Activated CD8-positive, alpha-beta T cell treated with anti-CD3 and anti-CD28 coated beads, Interleukin-2, amount 10 ng/mL, durations not matched to agents 7 days and 5 days (primary cell): ENCODE results near the gene EXOC1. TPM values are rescaled to one million over a fixed set of nuclear protein-coding genes. Genes with fewer than 3 reads are reported as not detected.

Experiments used
- ATAC-seq: fragments of 150-1000 bp; cut with Tn5 transposase; one replicate; pipeline ENCODE4 v1.10.0; 2021; ENCODE audit warnings: moderate library complexity
- CTCF ChIA-PET: fragments of 350-600 bp; sonication (Branson Sonifier 250); formaldehyde crosslinking; loops from one replicate; lab custom pipeline; 2021; ENCODE audit warnings: antibody characterized with exemption; lab: Charles Lee
- POLR2A ChIA-PET: fragments of 350-600 bp; sonication (Branson Sonifier 250); formaldehyde crosslinking; loops from one replicate; lab custom pipeline; 2021; ENCODE audit warnings: antibody characterized with exemption; lab: Charles Lee
- DNase-seq: peaks from one replicate; pipeline ENCODE4 v3.0.0-alpha.2; 2020
- H3K27ac Mint-ChIP-seq: one replicate; pipeline ENCODE4 v1.8.0; 2021; ENCODE audit warnings: mild to moderate bottlenecking, mixed read lengths
- H3K27me3 Mint-ChIP-seq: one replicate; pipeline ENCODE4 v1.8.0; 2021; ENCODE audit warnings: low read depth, mixed read lengths
- H3K36me3 Mint-ChIP-seq: one replicate; pipeline ENCODE4 v1.8.0; 2021; ENCODE audit warnings: low read depth, mixed read lengths
- H3K4me1 Mint-ChIP-seq: one replicate; pipeline ENCODE4 v1.8.0; 2021; ENCODE audit warnings: low read depth, mixed read lengths
- H3K4me3 Mint-ChIP-seq: one replicate; pipeline ENCODE4 v1.8.0; 2021; ENCODE audit warnings: mild to moderate bottlenecking, mixed read lengths
- H3K9me3 Mint-ChIP-seq: one replicate; pipeline ENCODE4 v1.8.0; 2022; ENCODE audit warnings: mixed read lengths; ENCODE audit not compliant: insufficient read depth
- total RNA-seq, 2 experiments: library from RNA; stranded (reverse); gene quantifications; one replicate each; pipeline ENCODE4 v1.2.3, GENCODE V29; 2021

Gene EXOC1, protein sequence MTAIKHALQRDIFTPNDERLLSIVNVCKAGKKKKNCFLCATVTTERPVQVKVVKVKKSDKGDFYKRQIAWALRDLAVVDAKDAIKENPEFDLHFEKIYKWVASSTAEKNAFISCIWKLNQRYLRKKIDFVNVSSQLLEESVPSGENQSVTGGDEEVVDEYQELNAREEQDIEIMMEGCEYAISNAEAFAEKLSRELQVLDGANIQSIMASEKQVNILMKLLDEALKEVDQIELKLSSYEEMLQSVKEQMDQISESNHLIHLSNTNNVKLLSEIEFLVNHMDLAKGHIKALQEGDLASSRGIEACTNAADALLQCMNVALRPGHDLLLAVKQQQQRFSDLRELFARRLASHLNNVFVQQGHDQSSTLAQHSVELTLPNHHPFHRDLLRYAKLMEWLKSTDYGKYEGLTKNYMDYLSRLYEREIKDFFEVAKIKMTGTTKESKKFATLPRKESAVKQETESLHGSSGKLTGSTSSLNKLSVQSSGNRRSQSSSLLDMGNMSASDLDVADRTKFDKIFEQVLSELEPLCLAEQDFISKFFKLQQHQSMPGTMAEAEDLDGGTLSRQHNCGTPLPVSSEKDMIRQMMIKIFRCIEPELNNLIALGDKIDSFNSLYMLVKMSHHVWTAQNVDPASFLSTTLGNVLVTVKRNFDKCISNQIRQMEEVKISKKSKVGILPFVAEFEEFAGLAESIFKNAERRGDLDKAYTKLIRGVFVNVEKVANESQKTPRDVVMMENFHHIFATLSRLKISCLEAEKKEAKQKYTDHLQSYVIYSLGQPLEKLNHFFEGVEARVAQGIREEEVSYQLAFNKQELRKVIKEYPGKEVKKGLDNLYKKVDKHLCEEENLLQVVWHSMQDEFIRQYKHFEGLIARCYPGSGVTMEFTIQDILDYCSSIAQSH
- 10 to 100 TPM; 22.8 to 23.3 TPM for total RNA-seq

DNA sequence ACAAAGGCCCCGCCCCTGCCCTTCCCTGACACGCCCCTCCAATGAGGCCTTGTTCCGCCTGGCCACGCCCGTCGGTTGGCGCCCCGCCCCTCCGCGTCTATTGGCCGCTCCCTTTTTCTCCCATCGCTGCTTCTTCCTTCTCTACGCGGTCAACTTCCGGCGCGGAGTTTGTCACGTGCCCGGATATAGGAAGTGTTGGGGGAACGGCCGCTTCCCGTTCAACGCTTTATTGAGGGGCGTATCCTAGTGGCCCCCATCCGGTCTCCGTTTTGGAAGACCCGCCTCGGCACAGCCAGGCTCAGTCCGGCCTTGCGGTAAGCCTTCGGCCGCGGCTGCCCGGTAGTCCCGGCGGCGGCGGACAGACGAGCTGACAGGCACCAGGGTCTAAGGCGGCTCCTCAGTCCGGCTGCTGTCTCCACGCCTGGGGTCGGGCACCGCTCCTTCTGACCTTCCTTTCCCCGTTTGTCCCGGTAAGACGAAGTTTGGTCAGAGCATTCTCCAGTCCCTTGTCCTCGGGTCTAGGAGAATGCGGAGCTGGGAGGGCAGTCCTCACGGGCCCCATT is at the start of gene EXOC1:
Gene EXOC1, plus strand, starts transcription at position 165 of the 563 bp plus-strand sequence. CDS start 4,676 bp downstream, outside the sequence.
- peak within 1 kb of the TSS; percentile 14 for H3K4me3 Mint-ChIP-seq
- H3K27me3 Mint-ChIP-seq, result no peaks in the 10 kb centered on the region
- POLR2A ChIA-PET, result interaction anchor here (0.7 to 1.8 kb wide), 6 partner anchors 10 to 94 kb away, joined by 3 to 8 read pairs (median 4); no protein-coding TSS in a partner anchor

DNA sequence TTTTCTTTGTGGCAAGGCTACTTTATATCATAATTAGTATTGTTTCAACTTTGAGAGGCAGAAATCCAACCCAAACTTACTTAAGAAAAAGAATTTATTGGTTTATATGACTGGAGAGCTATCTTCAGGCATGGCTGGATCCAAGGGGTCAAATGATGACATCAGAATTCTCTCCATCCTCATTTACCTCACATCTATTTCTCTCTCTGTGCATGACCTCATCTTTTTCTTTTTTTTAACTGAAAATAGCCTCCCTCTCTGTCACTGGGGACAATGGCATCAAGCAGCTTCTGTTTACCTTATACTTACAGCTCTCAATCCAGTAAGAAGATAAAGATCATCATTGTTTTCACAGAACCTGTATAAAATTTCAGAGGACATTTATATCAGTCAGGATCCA is 45.9 kb upstream of the EXOC1 start:
- no peaks in the 10 kb centered on the region for H3K36me3 Mint-ChIP-seq
- H3K4me1 Mint-ChIP-seq, result no peaks in the 10 kb centered on the region
- CTCF ChIA-PET, result no interaction called here
- ATAC-seq (no peak), DNase-seq (no peak)
- peaks cover 4% of the 10 kb centered on the region for H3K27me3 Mint-ChIP-seq
- H3K27ac Mint-ChIP-seq, result no peak overlapping the region
- H3K4me3 Mint-ChIP-seq, result no peak overlapping the region
- POLR2A ChIA-PET, result no interaction called here
- no peaks in the 10 kb centered on the region for H3K9me3 Mint-ChIP-seq

More for the DNA sequence above, at the start of gene EXOC1:
- Mint-ChIP-seq H3K27ac (peak within 1 kb of the TSS; percentile 89), H3K9me3 (no peaks in the 10 kb centered on the region), H3K4me1 (peaks cover 35% of the 10 kb centered on the region), H3K36me3 (peaks cover 20% of the 10 kb centered on the region)
- CTCF ChIA-PET, result interaction anchor here (0.6 to 2.2 kb wide), 4 partner anchors 12 to 149 kb away, joined by 3 to 12 read pairs (median 10); partner anchors contain the start of gene CEP135
- ATAC-seq (peak; percentile 96), DNase-seq (peak; percentile 98)

DNA sequence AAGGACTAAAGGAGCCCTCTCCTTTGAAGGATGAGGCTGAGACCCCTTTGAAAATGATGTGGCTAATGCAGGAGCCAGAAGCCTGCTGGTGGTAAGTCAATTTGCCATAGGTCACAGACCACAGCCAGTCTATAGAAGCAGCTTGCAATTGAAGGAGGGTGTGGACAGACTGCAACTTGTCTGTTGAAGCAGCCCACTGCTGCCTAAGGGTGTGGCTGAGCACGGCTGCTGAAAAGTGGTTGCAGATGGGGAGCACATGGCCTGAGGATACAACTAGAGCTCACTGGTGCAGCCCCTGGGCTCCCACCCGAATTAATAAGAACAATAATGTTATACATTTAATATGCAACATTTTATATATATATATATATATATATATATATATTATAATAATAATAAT is 45.3 kb upstream of the EXOC1 start:
- DNase-seq (no peak), ATAC-seq (no peak)
- Mint-ChIP-seq H3K27ac (no peak overlapping the region), H3K9me3 (no peaks in the 10 kb centered on the region), H3K36me3 (no peaks in the 10 kb centered on the region), H3K4me1 (no peaks in the 10 kb centered on the region), H3K27me3 (peaks cover 4% of the 10 kb centered on the region), H3K4me3 (no peak overlapping the region)
- ChIA-PET POLR2A (no interaction called here), CTCF (no interaction called here)

DNA sequence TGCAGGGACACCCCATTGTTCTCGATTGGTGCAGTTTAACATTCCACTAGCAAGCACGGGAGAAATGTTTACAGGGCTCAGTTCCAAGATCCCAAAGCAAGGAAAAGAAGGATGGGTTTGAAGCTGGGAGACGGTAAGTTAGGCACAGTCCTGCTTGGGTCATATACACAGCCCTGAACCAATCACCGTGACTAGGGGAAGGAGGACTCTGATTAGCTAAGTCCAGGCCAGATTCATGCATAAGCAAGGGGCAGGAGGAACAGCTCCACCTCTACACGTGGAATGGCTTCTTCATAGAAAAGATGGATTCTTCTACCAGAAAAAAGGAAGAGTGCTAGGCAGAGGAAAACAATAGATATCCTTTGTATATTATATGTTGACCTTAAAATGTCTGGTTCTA is 44.8 kb upstream of the EXOC1 start:
- Mint-ChIP-seq H3K4me3 (no peak overlapping the region), H3K4me1 (no peaks in the 10 kb centered on the region), H3K36me3 (no peaks in the 10 kb centered on the region), H3K27ac (no peak overlapping the region), H3K27me3 (peaks cover 4% of the 10 kb centered on the region), H3K9me3 (no peaks in the 10 kb centered on the region)
- ChIA-PET POLR2A (no interaction called here), CTCF (no interaction called here)
- no peak for DNase-seq
- no peak for ATAC-seq

DNA sequence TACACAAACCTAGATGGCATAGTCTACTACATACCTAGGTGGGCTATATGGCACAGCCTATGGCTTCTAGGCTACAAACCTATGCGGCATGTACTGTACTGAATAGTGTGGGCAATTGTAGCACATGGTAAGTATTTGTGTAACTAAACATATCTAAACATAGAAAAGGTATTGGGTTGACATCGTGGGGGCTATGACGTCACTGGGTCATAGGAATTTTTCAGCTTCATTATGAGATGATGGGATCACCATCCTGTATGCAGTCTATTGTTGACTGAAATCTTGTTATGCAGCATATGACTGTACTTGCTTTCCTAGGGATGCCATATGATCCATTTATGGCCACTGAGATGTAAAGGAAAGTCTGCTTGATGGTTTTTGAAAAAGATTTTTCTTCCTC is 35.8 kb upstream of the EXOC1 start:
- CTCF ChIA-PET, result no interaction called here
- no peak overlapping the region for H3K4me3 Mint-ChIP-seq
- no peak for DNase-seq

DNA sequence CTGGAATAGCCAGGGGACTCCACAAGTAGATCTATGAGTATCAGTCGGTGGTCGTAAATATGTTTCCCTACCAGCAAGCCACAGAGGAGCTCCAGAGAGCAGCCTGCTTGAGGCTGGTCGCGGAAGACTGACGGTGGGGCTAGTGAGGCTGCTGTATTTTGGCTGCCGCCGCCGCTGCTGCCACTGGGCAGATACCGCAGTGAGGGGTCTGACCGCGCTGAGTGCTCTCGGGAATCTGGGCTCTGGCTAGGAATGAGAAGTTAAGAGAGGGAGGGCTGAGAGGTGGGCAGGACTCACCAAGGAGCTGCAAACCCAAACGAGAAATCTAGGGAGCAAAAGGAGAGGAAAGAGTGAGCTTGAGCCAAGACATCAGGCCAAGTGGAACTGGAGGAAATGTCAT is 33.8 kb upstream of the EXOC1 start, which contains the start of gene EXOC1L:
Gene EXOC1L, plus strand, starts transcription at position 157 of the 400 bp plus-strand sequence. Its CDS starts 237 bp downstream, at position 394.
- peaks cover 18% of the 10 kb centered on the region for H3K27me3 Mint-ChIP-seq
- ChIA-PET POLR2A (no interaction called here), CTCF (interaction anchor here (1.6 kb wide), 1 partner anchor 47 kb away, joined by 4 read pairs; no protein-coding TSS in a partner anchor)
- DNase-seq (no peak), ATAC-seq (no peak)
- no peak within 1 kb of the TSS for H3K27ac Mint-ChIP-seq
- H3K36me3 Mint-ChIP-seq, result no peaks in the 10 kb centered on the region
- peaks cover 3% of the 10 kb centered on the region for H3K4me1 Mint-ChIP-seq
- no peaks in the 10 kb centered on the region for H3K9me3 Mint-ChIP-seq
- no peak within 1 kb of the TSS for H3K4me3 Mint-ChIP-seq

More for the DNA sequence above, 35.8 kb upstream of the EXOC1 start:
- Mint-ChIP-seq H3K9me3 (no peaks in the 10 kb centered on the region), H3K4me1 (peaks cover 3% of the 10 kb centered on the region), H3K36me3 (no peaks in the 10 kb centered on the region), H3K27ac (no peak overlapping the region), H3K27me3 (peaks cover 18% of the 10 kb centered on the region)
- POLR2A ChIA-PET, result no interaction called here
- ATAC-seq, result no peak

DNA sequence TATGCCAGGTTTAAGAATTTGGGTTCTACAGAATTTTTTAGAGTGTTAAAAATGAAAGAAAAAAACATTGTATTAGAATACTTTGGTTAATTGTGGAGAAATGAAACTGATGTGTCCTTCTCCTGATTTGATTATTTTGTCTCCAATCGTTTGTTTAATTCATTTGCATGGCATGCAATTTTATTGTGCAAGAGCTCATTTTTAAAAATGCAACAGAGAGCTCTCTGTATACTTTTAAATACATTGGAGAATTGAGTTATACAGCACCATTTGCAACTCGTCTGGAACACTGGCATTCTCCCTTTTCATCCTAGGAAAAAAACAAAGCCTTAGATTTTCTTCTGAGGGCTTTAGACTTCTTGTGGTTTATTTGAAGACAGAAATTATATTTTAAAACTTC is 33.2 kb upstream of the EXOC1 start:
- no peak overlapping the region for H3K4me3 Mint-ChIP-seq
- no peak for ATAC-seq
- H3K27me3 Mint-ChIP-seq, result peaks cover 18% of the 10 kb centered on the region
- ChIA-PET POLR2A (no interaction called here), CTCF (interaction anchor here (1.6 kb wide), 1 partner anchor 47 kb away, joined by 4 read pairs; no protein-coding TSS in a partner anchor)
- no peak overlapping the region for H3K27ac Mint-ChIP-seq
- H3K4me1 Mint-ChIP-seq, result peaks cover 3% of the 10 kb centered on the region
- H3K36me3 Mint-ChIP-seq, result no peaks in the 10 kb centered on the region
- H3K9me3 Mint-ChIP-seq, result no peaks in the 10 kb centered on the region
- DNase-seq, result no peak

DNA sequence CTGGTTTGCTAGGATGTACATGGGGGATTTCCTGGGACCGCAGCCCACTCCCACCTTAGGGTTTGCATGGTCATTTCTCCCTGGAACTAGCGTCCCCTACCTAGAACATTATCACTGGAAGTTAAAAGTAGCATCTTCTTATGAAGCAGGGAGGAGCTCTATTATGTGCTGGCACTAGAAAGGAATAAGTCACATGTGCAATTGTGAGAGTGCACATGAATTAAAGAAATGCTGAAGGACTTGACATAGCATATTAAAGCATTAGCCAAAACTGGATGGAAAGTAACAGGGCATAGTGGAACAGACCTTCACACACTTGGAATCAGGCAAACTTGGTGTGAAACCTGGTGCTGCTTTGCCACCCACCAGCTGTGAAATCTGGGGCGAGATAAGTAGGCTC is 31.1 kb upstream of the EXOC1 start:
- no peak overlapping the region for H3K4me3 Mint-ChIP-seq
- H3K4me1 Mint-ChIP-seq, result peaks cover 3% of the 10 kb centered on the region
- DNase-seq (no peak), ATAC-seq (no peak)
- no peak overlapping the region for H3K27ac Mint-ChIP-seq
- ChIA-PET CTCF (no interaction called here), POLR2A (no interaction called here)
- no peaks in the 10 kb centered on the region for H3K36me3 Mint-ChIP-seq
- no peaks in the 10 kb centered on the region for H3K9me3 Mint-ChIP-seq
- H3K27me3 Mint-ChIP-seq, result peaks cover 18% of the 10 kb centered on the region

DNA sequence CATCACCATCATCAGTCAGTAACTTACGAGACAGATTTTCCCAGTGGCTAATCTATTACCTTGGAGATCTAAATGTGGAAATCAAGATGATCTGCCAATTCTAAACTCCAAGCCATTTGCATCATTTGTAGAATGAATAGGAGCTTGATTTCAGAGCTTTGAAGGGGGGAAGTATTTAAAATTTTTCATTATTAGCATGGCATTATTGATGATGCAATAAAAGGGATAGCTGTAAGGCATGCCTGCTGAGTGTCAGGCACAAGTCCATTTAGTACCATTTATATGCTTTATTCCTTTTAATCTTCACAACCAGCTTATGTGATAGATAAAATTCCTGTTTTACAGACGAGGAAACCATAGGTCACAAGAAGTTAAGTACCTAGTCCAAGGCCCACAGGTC is 28.6 kb upstream of the EXOC1 start:
- Mint-ChIP-seq H3K4me1 (no peaks in the 10 kb centered on the region), H3K4me3 (no peak overlapping the region), H3K9me3 (no peaks in the 10 kb centered on the region), H3K36me3 (no peaks in the 10 kb centered on the region), H3K27ac (no peak overlapping the region), H3K27me3 (peaks cover 13% of the 10 kb centered on the region)
- ChIA-PET CTCF (no interaction called here), POLR2A (no interaction called here)
- ATAC-seq (no peak), DNase-seq (no peak)

DNA sequence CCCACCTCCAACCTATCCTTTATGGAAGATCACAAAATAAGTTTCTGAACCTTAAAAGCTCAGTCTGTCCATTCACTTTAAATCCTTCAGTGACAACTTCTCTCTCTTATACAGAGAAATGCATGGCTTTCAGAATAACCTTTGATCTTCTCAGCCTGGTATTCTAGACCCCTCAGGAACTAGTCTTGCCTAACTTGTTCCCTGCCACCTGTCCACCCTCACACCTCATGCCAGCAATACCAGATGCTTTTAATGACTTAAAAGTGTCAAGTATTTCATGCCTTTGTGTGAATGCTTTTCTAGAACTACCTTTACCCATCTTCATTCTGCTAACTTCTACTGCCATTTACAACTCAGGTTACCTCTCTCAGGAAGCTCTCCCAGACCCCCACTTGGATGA is 26.5 kb upstream of the EXOC1 start:
- CTCF ChIA-PET, result interaction anchor here (1.1 kb wide), 1 partner anchor 37 kb away, joined by 3 read pairs; no protein-coding TSS in a partner anchor
- ATAC-seq, result no peak
- POLR2A ChIA-PET, result no interaction called here

DNA sequence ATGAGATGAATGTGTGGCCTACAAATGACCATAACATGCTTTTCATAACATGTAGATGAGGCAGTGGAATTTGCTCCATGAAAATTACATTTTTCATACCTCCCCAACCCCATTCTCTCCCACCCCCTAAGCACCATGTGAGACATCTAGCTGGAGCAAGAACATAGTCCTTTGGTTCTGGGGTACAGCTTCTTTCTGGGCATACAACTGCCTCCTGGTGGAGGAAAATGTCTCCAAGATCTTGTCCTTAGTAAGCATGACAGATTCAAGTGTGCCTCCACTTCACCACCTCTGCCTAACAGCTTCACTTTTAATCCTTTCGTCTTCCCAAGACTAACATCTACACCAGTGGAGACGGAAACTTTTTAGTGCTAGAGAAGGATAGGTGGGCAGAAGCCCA is 25.9 kb upstream of the EXOC1 start:
- no peak for DNase-seq
- no peak for ATAC-seq
- POLR2A ChIA-PET, result no interaction called here
- CTCF ChIA-PET, result interaction anchor here (1.1 kb wide), 1 partner anchor 36 kb away, joined by 3 read pairs; no protein-coding TSS in a partner anchor
- H3K27ac Mint-ChIP-seq, result no peak overlapping the region
- no peaks in the 10 kb centered on the region for H3K4me1 Mint-ChIP-seq
- H3K27me3 Mint-ChIP-seq, result peaks cover 14% of the 10 kb centered on the region
- no peaks in the 10 kb centered on the region for H3K36me3 Mint-ChIP-seq
- no peaks in the 10 kb centered on the region for H3K9me3 Mint-ChIP-seq
- H3K4me3 Mint-ChIP-seq, result no peak overlapping the region

More for the DNA sequence above, 26.5 kb upstream of the EXOC1 start:
- no peak for DNase-seq
- Mint-ChIP-seq H3K4me1 (no peaks in the 10 kb centered on the region), H3K36me3 (no peaks in the 10 kb centered on the region), H3K9me3 (no peaks in the 10 kb centered on the region), H3K27ac (no peak overlapping the region), H3K27me3 (peaks cover 17% of the 10 kb centered on the region), H3K4me3 (no peak overlapping the region)
